Measurements from ENCODE around the gene CLIC4.
"Not testable (repeated sequence)": the region's sequence is repeated elsewhere in the genome, so short reads cannot be mapped to it uniquely, and the experiment has no call there.

CLIC4 gene

GRCh38 chr1:24769656-24770651 is 24.7 kb downstream of the CLIC4 start:
- DNase-seq (ENCODE audit: extremely low read depth in 1 of 2, low read depth in 1 of 2): no peak

DNA sequence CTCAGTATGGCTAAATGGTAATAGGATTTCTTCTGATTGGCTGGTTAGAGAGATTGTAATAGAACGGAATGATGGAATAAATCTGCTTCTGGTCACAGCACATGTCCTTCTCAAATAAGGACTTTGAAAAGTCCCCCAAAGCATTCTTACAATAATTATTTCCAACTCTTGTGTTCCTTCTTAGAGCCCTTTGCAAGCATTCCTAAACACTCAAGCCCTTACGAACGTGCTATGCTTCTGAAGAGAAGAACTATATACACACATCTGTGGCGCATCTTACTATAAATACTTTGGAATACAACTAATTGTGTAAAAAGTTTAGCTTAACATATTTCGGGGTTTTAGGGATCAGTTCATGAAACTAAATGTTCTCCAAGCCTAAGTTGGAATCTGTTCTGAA is 25.6 kb downstream of the CLIC4 start:
- no peak for DNase-seq (ENCODE audit: extremely low read depth in 1 of 2, low read depth in 1 of 2)

DNA sequence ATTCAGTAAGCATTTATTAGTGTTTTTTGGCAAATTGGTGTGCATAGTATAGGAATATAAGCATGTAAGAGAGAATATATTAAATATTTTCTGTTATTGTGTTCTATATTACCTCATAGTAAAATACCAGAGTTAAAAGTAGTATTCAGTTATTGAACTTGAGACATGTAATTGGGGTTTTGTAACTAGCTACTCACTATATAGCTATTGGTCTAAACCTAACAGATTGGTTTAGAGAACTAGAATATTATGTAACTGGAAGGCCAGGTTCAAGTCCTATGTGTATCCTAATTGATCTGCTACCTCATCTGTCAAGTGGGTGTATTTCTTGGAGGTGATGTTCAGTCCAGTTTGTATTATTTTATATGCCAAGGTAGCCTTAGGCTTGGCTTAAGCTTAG is 26.3 kb downstream of the CLIC4 start:
- no peak for DNase-seq (ENCODE audit: extremely low read depth in 1 of 2, low read depth in 1 of 2)

- no peak for DNase-seq (ENCODE audit: extremely low read depth in 1 of 2, low read depth in 1 of 2)
These were observed 28.4 kb downstream of the CLIC4 start for GRCh38 chr1:24773618-24774017.

DNA sequence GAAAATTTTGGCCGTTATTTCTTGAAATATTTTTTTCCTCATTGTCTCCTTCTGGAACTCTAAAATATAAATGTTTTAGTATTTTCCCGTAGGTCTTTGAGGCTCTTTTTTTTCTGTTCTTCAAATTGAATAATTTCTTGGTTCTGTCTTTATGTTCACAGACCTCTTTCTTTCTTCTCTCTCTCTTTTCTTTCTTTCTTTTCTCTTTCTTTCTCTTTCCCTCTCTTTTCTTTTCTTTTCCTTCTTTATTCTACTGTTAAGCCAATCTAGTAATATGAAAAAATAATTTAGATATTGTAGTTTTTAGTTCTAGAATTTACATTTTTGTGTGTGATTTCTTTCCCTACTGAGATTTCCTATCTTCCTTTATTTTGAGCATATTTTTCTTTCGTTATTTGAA is 30.1 kb downstream of the CLIC4 start:
- no peak for DNase-seq (ENCODE audit: extremely low read depth in 1 of 2, low read depth in 1 of 2)

- no peak for DNase-seq (ENCODE audit: extremely low read depth in 1 of 2, low read depth in 1 of 2)
These were observed 30.7 kb downstream of the CLIC4 start for GRCh38 chr1:24775916-24776315.

- DNase-seq (ENCODE audit: extremely low read depth in 1 of 2, low read depth in 1 of 2): no peak
These were observed 31.6 kb downstream of the CLIC4 start for GRCh38 chr1:24776821-24777220.

GRCh38 chr1:24778141-24778540 is 32.9 kb downstream of the CLIC4 start:
- no peak for DNase-seq (ENCODE audit: extremely low read depth in 1 of 2, low read depth in 1 of 2)

GRCh38 chr1:24779199-24779598 is 34.0 kb downstream of the CLIC4 start:
- not testable (repeated sequence) for DNase-seq (ENCODE audit: extremely low read depth in 1 of 2, low read depth in 1 of 2)

DNA sequence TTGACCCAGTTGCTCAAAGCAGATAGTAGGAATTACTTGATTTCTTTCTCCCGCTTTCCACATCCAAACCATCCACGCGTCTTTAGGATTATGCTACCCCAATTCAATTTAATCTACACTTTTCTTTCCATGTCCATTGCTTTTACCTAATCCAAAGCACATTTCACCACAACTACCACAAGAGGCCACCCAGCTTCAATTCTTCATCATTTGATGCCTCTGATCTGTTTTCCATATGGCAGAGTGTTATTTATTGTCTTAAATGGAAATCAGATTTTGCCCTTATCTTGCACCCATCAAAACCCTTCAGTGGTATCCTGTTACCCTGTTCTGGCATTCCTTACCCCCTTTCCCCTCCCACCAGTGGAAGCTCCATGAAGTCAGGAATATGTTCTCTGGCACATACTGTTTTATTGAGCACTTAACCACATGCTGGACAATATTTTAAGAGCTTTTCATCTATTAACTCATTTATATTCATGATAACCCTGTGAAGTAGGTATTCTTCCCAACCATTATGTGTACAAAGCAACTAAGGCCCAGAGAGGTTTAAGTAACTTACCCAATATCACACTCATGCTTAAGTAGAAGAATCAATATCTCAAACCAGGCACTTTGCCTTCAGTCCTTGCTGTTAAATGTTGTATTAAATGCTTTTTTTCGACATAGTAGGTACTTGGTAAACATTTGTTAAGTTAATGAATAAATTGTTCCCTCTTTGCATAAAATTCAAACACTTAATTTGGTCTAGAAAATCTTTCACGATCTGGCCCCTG is 34.6 kb downstream of the CLIC4 start:
- DNase-seq (ENCODE audit: extremely low read depth in 1 of 2, low read depth in 1 of 2): no peak

- not testable (repeated sequence) for DNase-seq (ENCODE audit: extremely low read depth in 1 of 2, low read depth in 1 of 2)
These were observed 35.4 kb downstream of the CLIC4 start for GRCh38 chr1:24780626-24781025.

DNA sequence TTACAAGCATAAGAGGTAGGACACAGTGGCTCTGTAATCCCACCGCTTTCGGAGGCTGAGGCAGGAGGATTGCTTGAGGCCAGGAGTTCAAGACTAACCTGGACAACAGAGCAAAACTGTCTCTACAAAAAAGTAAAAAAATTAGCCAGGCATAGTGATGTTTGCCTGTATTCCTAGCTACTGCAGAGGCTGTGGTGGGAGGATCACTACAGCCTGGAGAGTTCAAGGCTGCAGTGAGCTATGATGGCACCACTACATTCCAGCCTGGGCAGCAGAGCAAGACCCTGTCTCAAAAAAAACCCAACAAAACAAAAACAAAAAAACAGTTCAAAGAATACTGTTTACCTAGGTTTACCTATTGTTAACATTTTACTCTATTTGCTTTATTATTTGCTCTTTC is 37.4 kb downstream of the CLIC4 start:
- no peak for DNase-seq (ENCODE audit: extremely low read depth in 1 of 2, low read depth in 1 of 2)

DNA sequence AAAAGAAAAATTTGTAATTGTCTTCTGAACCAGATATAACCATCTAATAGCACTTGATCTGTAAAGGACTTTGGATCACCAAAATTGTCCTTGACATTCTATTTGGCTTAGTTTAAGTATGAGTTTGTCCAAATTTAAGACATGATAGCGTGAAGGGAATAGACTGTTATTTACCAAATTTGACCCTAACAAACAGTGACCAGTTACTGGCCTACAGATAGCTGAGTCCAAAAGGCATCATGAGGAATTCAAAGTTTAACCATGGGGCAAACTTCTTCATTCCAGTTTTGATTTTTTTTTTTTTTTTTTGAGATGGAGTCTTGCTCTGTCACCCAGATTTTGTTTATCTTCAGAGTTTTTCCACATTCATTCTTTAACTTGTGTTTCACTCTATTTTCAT is 38.5 kb downstream of the CLIC4 start:
- DNase-seq (ENCODE audit: extremely low read depth in 1 of 2, low read depth in 1 of 2): no peak

DNA sequence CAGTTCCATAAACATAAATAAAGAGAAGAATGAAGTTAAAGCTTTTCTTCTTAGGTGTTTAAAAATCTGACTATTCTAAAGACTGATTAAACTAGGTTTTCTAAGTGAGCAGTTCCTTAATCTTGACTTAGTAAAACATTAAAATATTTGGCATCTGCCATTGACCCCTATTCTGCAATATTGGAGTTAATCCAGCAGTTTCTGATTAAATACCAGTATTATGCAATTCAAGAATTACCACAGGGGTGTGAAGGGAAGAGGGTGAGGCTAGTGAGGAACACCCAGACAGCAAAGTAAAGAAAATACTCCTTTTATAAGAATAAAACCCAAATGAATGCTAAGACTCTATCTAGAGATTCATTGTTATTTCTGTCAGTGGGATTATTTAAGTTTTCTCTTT is 40.9 kb downstream of the CLIC4 start:
- DNase-seq (ENCODE audit: extremely low read depth in 1 of 2, low read depth in 1 of 2): no peak

DNA sequence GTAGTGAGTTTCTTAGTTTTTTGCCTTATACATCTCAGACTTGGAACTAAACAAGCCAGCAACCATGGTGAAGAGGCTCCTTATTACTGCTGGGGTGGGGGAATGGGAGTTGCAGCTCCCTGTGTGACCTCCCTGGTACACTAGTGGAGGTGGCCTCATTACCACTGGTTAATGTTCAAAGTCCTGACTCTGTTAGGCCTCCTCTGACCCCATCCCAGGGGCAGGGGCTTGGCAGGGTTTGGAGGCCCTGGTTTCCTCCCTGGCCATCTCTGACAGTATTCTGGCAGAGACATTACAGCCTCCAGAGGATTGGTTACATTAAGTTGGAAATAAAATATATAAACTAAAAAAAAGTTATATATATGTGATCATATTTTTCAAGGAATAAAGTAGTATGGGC is 45.2 kb downstream of the CLIC4 start:
- DNase-seq (ENCODE audit: extremely low read depth in 1 of 2, low read depth in 1 of 2): no peak

- no peak for DNase-seq (ENCODE audit: extremely low read depth in 1 of 2, low read depth in 1 of 2)
These were observed 48.3 kb downstream of the CLIC4 start for GRCh38 chr1:24793447-24794129.

- DNase-seq (ENCODE audit: extremely low read depth in 1 of 2, low read depth in 1 of 2): not testable (repeated sequence)
These were observed 48.9 kb downstream of the CLIC4 start for GRCh38 chr1:24794130-24794502.

- DNase-seq (ENCODE audit: extremely low read depth in 1 of 2, low read depth in 1 of 2): no peak
These were observed 50.0 kb downstream of the CLIC4 start for GRCh38 chr1:24795236-24795635.

GRCh38 chr1:24796524-24796923 is 51.3 kb downstream of the CLIC4 start:
- no peak for DNase-seq (ENCODE audit: extremely low read depth in 1 of 2, low read depth in 1 of 2)

- DNase-seq (ENCODE audit: extremely low read depth in 1 of 2, low read depth in 1 of 2): not testable (repeated sequence)
These were observed 54.0 kb downstream of the CLIC4 start for GRCh38 chr1:24799242-24799641.

- DNase-seq (ENCODE audit: extremely low read depth in 1 of 2, low read depth in 1 of 2): no peak
These were observed 55.9 kb downstream of the CLIC4 start for GRCh38 chr1:24801176-24801575.
